ENCODE results near the gene DNAI4.
A peak's percentile ranks its signal among the peaks of the same experiment; 100 is the strongest.
"Not testable (repeated sequence)": the region's sequence is repeated elsewhere in the genome, so short reads cannot be mapped to it uniquely, and the experiment has no call there.

The DNAI4 gene

GRCh38 chr1:66929999-66930822, 5.6 kb upstream of the DNAI4 start:
- intact Hi-C loops (cut with DNase I) = loop anchor here (5.0 to 10.0 kb wide), 2 partner anchors 55 to 122 kb away; partner anchors contain the start of gene SLC35D1
- peak; percentile 87 to 99 (median 94) for DNase-seq

GRCh38 chr1:66929691-66929998, 5.0 kb upstream of the DNAI4 start:
- intact Hi-C loops (cut with DNase I) = no loop called here
- DNase-seq = peak in 1 of 10 donors; percentile 9

DNA sequence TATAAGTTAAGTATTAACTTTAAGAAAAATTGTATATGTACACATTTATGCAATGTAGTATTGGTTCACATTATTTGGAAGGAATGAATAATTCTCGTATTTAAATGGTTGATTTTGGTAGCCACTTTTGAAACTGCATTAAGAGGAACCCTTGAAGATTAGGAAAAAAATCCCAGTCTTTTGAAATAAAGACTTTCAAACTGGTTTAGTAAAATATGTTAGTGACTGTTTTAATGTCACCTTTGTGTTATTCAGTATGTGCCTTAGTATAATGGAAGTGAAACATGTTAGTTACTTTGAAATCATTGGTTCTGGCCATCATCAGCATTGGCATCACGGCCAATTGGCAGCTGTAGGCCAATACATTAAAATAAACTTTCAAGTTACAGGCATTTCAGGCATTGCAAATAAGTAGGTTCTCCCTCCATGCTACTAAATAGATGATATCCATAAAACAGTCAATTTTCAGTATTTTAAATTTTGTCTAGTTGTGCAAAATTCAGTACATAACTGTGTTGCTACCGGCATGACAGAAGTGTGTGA, 4.6 kb upstream of the DNAI4 start:
- DNase-seq = no peak
- intact Hi-C loops (cut with DNase I) = no loop called here

GRCh38 chr1:66927528-66927927, 2.9 kb upstream of the DNAI4 start:
- DNase-seq = no peak
- intact Hi-C loops (cut with DNase I) = no loop called here

DNA sequence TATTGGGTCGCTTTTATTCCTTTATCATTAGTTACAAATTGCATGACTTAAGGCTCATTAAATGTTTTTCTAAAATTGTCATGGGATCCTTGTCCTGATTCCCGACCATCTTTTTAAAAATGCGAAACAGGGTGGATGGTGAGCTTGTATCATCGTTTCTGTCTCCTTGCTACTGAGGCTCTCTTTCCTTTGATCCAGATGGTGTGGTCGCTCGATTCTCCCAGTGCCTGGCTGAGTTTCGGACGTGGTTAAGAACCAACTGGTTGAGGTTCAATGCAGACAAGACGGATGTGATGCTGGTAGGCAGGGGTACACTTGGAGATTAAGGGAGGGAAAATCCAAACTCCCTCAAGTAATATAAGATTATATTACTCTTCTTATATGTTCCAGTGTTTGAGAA, 1.3 kb upstream of the DNAI4 start:
- DNase-seq = peak in 1 of 10 donors; percentile 12
- intact Hi-C loops (cut with DNase I) = no loop called here

- DNase-seq = no peak
- intact Hi-C loops (cut with DNase I) = no loop called here
Observed at GRCh38 chr1:66925558-66925910, 878 bp upstream of the DNAI4 start.

- intact Hi-C loops (cut with DNase I) = loop anchor here (5.0 kb wide), 1 partner anchor 153 kb away; no protein-coding TSS in a partner anchor
- no peak for DNase-seq
Observed at GRCh38 chr1:66920543-66920942, 4.1 kb downstream of the DNAI4 start.

GRCh38 chr1:66919828-66920227, 4.8 kb downstream of the DNAI4 start:
- intact Hi-C loops (cut with DNase I) = loop anchor here (5.0 kb wide), 1 partner anchor 153 kb away; no protein-coding TSS in a partner anchor
- DNase-seq = no peak

GRCh38 chr1:66919063-66919462, 5.6 kb downstream of the DNAI4 start:
- intact Hi-C loops (cut with DNase I) = no loop called here
- no peak for DNase-seq

GRCh38 chr1:66917476-66917875, 7.2 kb downstream of the DNAI4 start:
- intact Hi-C loops (cut with DNase I) = no loop called here
- DNase-seq = no peak

DNA sequence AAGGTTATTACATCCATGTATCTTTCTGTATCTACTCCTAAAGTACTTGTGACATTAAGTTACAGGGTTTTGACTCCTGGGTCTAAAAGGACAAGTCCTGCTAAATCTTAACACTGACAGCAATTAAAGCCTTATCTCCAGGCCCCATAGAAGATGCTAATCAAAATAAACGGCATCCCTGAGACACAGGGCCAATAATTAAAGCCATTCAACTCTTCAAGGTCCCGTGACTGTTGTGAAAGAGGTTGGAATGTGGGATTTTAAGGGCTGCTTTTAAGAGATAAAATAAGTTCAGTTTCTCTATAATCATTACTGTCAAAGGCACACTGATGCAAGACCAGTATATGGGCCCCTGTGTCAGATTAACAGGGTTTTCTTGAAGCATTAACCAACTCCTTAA, 8.3 kb downstream of the DNAI4 start:
- no peak for DNase-seq
- intact Hi-C loops (cut with DNase I) = no loop called here

DNA sequence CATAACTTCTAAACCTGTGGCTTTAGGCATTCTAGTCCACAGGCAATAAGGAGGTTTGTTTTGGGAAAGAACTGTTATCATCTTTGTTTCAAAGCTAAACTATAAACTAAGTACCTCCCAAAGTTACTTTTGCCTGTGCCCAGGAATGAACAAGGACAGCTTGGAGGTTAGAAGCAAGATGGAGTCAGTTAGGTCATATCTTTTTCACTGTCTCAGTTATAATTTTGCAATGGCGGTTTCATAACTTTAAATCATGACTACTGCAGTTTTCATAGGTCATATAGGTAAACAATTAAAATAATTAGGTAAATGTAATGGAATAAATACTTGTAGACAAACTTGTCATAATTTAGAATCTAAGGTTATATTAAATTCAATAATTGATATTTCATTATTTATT, 9.5 kb downstream of the DNAI4 start:
- DNase-seq; intact Hi-C loops (cut with DNase I): not testable (repeated sequence)

GRCh38 chr1:66893712-66894111, 30.9 kb downstream of the DNAI4 start:
- no peak for DNase-seq
- intact Hi-C loops (cut with DNase I) = no loop called here

DNA sequence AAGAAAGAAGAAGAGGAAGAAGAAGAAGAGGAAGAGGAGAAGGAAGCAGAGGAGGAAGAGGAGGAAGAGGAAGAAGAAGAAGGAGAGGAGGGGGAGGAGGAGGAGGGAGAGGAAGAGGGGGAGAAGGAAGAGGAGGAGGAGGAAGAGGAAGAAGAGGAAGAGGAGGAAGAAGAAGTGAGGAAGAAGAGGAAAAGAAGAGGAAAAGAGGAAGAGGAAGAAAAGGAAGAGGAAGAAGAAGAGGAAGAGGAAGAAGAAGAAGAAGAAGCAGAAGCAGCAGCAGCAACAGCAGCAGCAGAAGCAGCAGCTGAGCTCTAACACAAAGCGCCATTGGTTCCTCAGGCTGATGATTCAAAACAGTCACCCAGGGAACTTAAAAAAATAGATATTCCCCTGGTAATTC, 34.0 kb downstream of the DNAI4 start:
- intact Hi-C loops (cut with DNase I) = no loop called here
- no peak for DNase-seq

- intact Hi-C loops (cut with DNase I) = no loop called here
- DNase-seq = no peak
Observed at GRCh38 chr1:66889030-66889429, 35.6 kb downstream of the DNAI4 start.

DNA sequence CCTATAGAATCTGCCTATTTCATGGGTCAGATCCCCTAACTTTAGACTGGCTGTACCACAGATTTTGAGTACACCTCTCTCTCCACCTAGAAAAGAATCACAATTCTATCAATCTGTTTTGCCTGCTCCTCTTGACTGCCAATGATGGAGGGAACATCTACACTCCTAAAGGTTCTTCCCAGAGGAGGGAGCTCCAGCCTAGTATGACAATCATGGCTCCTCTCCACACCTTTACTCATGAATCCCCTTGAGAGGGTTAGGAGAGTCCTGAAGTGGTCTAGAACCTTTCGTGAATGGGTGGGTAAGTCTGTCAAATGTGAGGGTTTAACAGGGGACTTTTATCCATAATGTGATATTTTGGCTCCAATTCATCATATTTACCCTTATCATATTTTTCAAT, 48.0 kb downstream of the DNAI4 start:
- intact Hi-C loops (cut with DNase I) = no loop called here
- no peak for DNase-seq

GRCh38 chr1:66873111-66873510, 51.5 kb downstream of the DNAI4 start:
- intact Hi-C loops (cut with DNase I) = no loop called here
- no peak for DNase-seq

DNA sequence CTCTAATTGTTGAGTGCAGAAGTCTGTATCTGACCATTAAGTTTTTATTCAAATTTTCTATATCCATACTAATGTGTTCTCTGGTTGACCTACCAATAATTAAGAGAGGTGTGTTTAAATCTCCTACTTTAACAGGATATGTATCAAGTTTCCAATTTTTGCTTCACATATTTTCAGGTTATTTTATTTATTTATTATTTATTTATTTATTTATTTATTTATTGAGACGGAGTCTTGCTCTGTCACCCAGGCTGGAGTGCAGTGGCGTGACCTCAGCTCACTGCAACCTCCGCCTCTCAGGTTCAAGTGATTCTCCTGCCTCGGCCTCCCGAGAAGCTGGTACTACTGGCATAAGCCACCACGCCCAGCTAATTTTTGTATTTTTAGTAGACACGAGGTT, 52.6 kb downstream of the DNAI4 start:
- DNase-seq; intact Hi-C loops (cut with DNase I): not testable (repeated sequence)

DNA sequence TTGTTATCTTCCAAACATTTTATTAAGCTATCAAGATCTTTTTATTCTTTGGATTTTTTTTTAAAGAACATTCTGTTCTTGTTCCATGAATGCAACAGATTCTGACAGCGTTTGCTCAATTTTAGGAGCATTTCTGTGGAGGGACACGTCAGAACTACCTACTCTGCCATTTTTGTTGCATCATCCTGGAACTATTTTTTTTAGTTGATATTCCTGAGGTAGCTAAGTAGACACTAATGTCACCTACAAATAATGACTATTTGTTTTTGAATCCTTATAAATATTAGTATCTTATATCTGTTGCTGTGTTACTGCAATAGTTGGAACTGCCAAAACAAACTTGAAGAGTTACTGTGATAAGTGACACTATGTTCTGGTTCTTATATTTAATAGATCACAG, 57.2 kb downstream of the DNAI4 start:
- DNase-seq = no peak

GRCh38 chr1:66860529-66860928, 64.1 kb downstream of the DNAI4 start:
- DNase-seq = no peak
- intact Hi-C loops (cut with DNase I) = no loop called here

More for the DNA sequence above, 57.2 kb downstream of the DNAI4 start:
- intact Hi-C loops (cut with DNase I) = no loop called here

- DNase-seq = no peak
- intact Hi-C loops (cut with DNase I) = no loop called here
Observed at GRCh38 chr1:66853379-66853778, 71.3 kb downstream of the DNAI4 start.

DNA sequence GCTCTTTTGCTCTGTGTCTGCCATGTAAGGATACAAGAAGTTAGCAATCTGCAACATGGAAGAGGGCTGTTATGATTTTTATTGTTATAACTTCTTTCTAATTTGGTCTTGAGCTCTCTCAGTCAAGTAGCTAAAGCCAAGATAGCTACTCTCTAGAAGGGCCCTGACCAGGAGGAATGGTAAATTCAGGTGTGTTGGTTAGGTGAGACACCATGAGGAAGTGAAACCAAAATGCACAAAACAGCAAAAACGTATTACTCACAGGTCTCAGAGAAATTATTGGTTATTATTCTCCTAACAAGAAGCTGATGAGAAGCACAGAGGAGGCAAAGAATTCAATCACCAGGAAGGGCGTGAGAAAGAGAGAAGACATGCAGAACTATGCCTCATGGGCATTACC, 71.8 kb downstream of the DNAI4 start:
- intact Hi-C loops (cut with DNase I) = no loop called here
- DNase-seq = no peak

Data from posterior cingulate gyrus (tissue), 11 donors.